HuH-7.5 (cell line): ENCODE measurements around the gene STK25.
A peak's percentile ranks its signal among the peaks of the same experiment; 100 is the strongest.
"Not testable (repeated sequence)": the region's sequence is repeated elsewhere in the genome, so short reads cannot be mapped to it uniquely, and the experiment has no call there.

Source experiments
- DNase-seq: peaks from one replicate; pipeline ENCODE4 v3.0.0; 2011; ENCODE audit warnings: low spot score

STK25 gene

GRCh38 chr2:241507430-241508239 is 749 bp downstream of the STK25 start:
- peak; percentile 86 for DNase-seq

- DNase-seq: peak; percentile 43
These were observed 1.5 kb downstream of the STK25 start for GRCh38 chr2:241506793-241507429.

GRCh38 chr2:241506317-241506716 is 2.1 kb downstream of the STK25 start:
- not testable (repeated sequence) for DNase-seq

- no peak for DNase-seq
These were observed 2.6 kb downstream of the STK25 start for GRCh38 chr2:241505781-241506201.

GRCh38 chr2:241505086-241505780 is 3.2 kb downstream of the STK25 start:
- no peak for DNase-seq

GRCh38 chr2:241503776-241504392 is 4.5 kb downstream of the STK25 start:
- DNase-seq: no peak

GRCh38 chr2:241502281-241502680 is 6.1 kb downstream of the STK25 start:
- DNase-seq: no peak

GRCh38 chr2:241501551-241501950 is 6.8 kb downstream of the STK25 start:
- DNase-seq: no peak

GRCh38 chr2:241501099-241501541 is 7.3 kb downstream of the STK25 start:
- DNase-seq: no peak

- DNase-seq: no peak
These were observed 7.9 kb downstream of the STK25 start for GRCh38 chr2:241500431-241500975.

GRCh38 chr2:241500016-241500415 is 8.4 kb downstream of the STK25 start:
- DNase-seq: no peak

- DNase-seq: no peak
These were observed 9.0 kb downstream of the STK25 start for GRCh38 chr2:241499146-241499965.

- DNase-seq: no peak
These were observed 10.0 kb downstream of the STK25 start for GRCh38 chr2:241498115-241499070.

GRCh38 chr2:241496904-241497877 is 11.2 kb downstream of the STK25 start:
- no peak for DNase-seq

GRCh38 chr2:241496003-241496707 is 12.2 kb downstream of the STK25 start:
- DNase-seq: no peak

GRCh38 chr2:241495172-241496002 is 13.0 kb downstream of the STK25 start:
- no peak for DNase-seq

- DNase-seq: no peak
These were observed 14.0 kb downstream of the STK25 start for GRCh38 chr2:241494311-241494908.
